WTC11 (cell line): ENCODE data around the gene ALK. TPM values are rescaled to one million over a fixed set of nuclear protein-coding genes. Genes with fewer than 3 reads are reported as not detected.

ENCODE experiments used
- ATAC-seq: fragments of 200-7000 bp; cut with Tn5 transposase; 2 replicates; pipeline ENCODE4 v1.10.0; 2021; ENCODE audit warnings: mild to moderate bottlenecking, moderate library complexity
- CTCF ChIA-PET: fragments of 300-600 bp; sonication (Branson Sonifier 250); formaldehyde crosslinking; loops from one replicate; lab custom pipeline; 2021; ENCODE audit warnings: antibody characterized with exemption; lab: Charles Lee
- POLR2A ChIA-PET: fragments of 350-600 bp; sonication (Branson Sonifier 250); formaldehyde crosslinking; loops from one replicate; lab custom pipeline; 2021; ENCODE audit warnings: antibody characterized with exemption; lab: Charles Lee
- DNase-seq: peaks from one replicate; pipeline ENCODE4 v3.0.0; 2021; ENCODE audit warnings: low spot score
- H3K27ac Mint-ChIP-seq: 2 replicates; pipeline ENCODE4 v1.8.0; 2021; ENCODE audit warnings: mixed read lengths
- H3K27me3 Mint-ChIP-seq: 2 replicates; pipeline ENCODE4 v1.8.0; 2021; ENCODE audit warnings: low read depth, mild to moderate bottlenecking, moderate library complexity, mixed read lengths
- H3K36me3 Mint-ChIP-seq: 2 replicates; pipeline ENCODE4 v1.8.0; 2021; ENCODE audit warnings: mixed read lengths
- H3K4me1 Mint-ChIP-seq: 2 replicates; pipeline ENCODE4 v1.8.0; 2022; ENCODE audit warnings: mixed read lengths
- H3K4me3 Mint-ChIP-seq: 2 replicates; pipeline ENCODE4 v1.8.0; 2021; ENCODE audit warnings: mild to moderate bottlenecking, moderate library complexity, mixed read lengths
- H3K9me3 Mint-ChIP-seq: 2 replicates; pipeline ENCODE4 v1.8.0; 2021; ENCODE audit warnings: mixed read lengths
- AFF4 ChIP-seq: sonication (generic); formaldehyde crosslinking; IDR thresholded peaks from 2 replicates; pipeline ENCODE4 v1.8.1; 2023; ENCODE audit warnings: mild to moderate bottlenecking, missing genetic modification reagents, borderline replicate concordance
- ARID4B ChIP-seq: sonication (generic); formaldehyde crosslinking; IDR thresholded peaks from 2 replicates; pipeline ENCODE4 v1.8.0; 2023; ENCODE audit warnings: missing genetic modification reagents, mild to moderate bottlenecking, borderline replicate concordance
- ATF2 ChIP-seq: sonication (generic); formaldehyde crosslinking; IDR thresholded peaks from 2 replicates; pipeline ENCODE4 v1.8.1; 2022; ENCODE audit warnings: low read depth, missing genetic modification reagents, borderline replicate concordance
- E2F4 ChIP-seq: sonication (generic); formaldehyde crosslinking; IDR thresholded peaks from 2 replicates; pipeline ENCODE4 v1.8.1; 2022; ENCODE audit warnings: low read depth, mild to moderate bottlenecking, moderate library complexity, missing genetic modification reagents, borderline replicate concordance
- ERG ChIP-seq: fragments of 250-450 bp; sonication (Bioruptor Pico); IDR thresholded peaks from 2 replicates; pipeline ENCODE4 v1.8.0; 2021; ENCODE audit warnings: mild to moderate bottlenecking
- FOXJ3 ChIP-seq: sonication (generic); formaldehyde crosslinking; IDR thresholded peaks from 2 replicates; pipeline ENCODE4 v1.9.0; 2021; ENCODE audit warnings: missing genetic modification reagents, mild to moderate bottlenecking, borderline replicate concordance
- GRHL2 ChIP-seq: fragments of 250-450 bp; sonication (Bioruptor Pico); IDR thresholded peaks from 2 replicates; pipeline ENCODE4 v1.8.0; 2022; ENCODE audit warnings: mild to moderate bottlenecking, moderate library complexity; ENCODE audit not compliant: insufficient replicate concordance, severe bottlenecking
- HMGXB4 ChIP-seq: sonication (generic); formaldehyde crosslinking; IDR thresholded peaks from 2 replicates; pipeline ENCODE4 v1.8.1; 2023; ENCODE audit warnings: mild to moderate bottlenecking, moderate library complexity, missing genetic modification reagents
- JUN ChIP-seq: sonication (generic); formaldehyde crosslinking; IDR thresholded peaks from 2 replicates; pipeline ENCODE4 v1.8.0; 2023; ENCODE audit warnings: mild to moderate bottlenecking, missing genetic modification reagents
- KAT7 ChIP-seq: sonication (generic); formaldehyde crosslinking; IDR thresholded peaks from 2 replicates; pipeline ENCODE4 v1.8.1; 2023; ENCODE audit warnings: missing genetic modification reagents, mild to moderate bottlenecking, borderline replicate concordance
- MLX ChIP-seq: sonication (generic); formaldehyde crosslinking; IDR thresholded peaks from 2 replicates; pipeline ENCODE4 v1.8.1; 2023; ENCODE audit warnings: mild to moderate bottlenecking, missing genetic modification reagents, moderate library complexity
- RORB ChIP-seq: fragments of 250-450 bp; sonication (Bioruptor Pico); IDR thresholded peaks from 2 replicates; pipeline ENCODE4 v1.9.0; 2021; ENCODE audit warnings: mild to moderate bottlenecking
- SOX15 ChIP-seq: fragments of 250-450 bp; sonication (Bioruptor Pico); IDR thresholded peaks from 2 replicates; pipeline ENCODE4 v1.9.0; 2021; ENCODE audit warnings: mild to moderate bottlenecking
- SP1 ChIP-seq: sonication (generic); formaldehyde crosslinking; conservative IDR thresholded peaks from 2 replicates; pipeline ENCODE4 v1.8.1; 2022; ENCODE audit warnings: missing genetic modification reagents
- ZSCAN18 ChIP-seq: fragments of 250-450 bp; sonication (Bioruptor Pico); IDR thresholded peaks from 2 replicates; pipeline ENCODE4 v2.1.2; 2022; ENCODE audit warnings: mild to moderate bottlenecking, moderate library complexity
- total RNA-seq: library from RNA; stranded (reverse); gene quantifications from 3 replicates; pipeline ENCODE4 v1.2.3, GENCODE V29; 2021

The ALK gene
- total RNA-seq, 1 experiment from 2014 or later, result not detected

GRCh38 chr2:29729401-29729800, 192.0 kb downstream of the ALK start:
- H3K27ac Mint-ChIP-seq, result no peak overlapping the region
- no peak for TF ChIP-seq E2F4
- TF ChIP-seq ATF2 (CRISPR knock-in tag), result no peak
- TF ChIP-seq MLX (CRISPR knock-in tag), result no peak
- no peak for TF ChIP-seq ERG (CRISPR knock-in tag)
- no peak for TF ChIP-seq RORB (CRISPR knock-in tag)
- no peak for TF ChIP-seq JUN (CRISPR knock-in tag)
- no peak for TF ChIP-seq SP1 (CRISPR knock-in tag)
- no peak for TF ChIP-seq KAT7 (CRISPR knock-in tag)
- no peak for TF ChIP-seq HMGXB4 (CRISPR knock-in tag)
- no peak for TF ChIP-seq FOXJ3
- no peak for TF ChIP-seq ARID4B
- TF ChIP-seq, all 79 proteins: peak for 0
- Mint-ChIP-seq H3K27me3 (no peaks in the 10 kb centered on the region), H3K36me3 (no peaks in the 10 kb centered on the region), H3K9me3 (no peaks in the 10 kb centered on the region), H3K4me1 (0 out of 2 replicates have a peak, but pooled peaks cover 3% of the 10 kb centered on the region), H3K4me3 (no peak overlapping the region)
- ChIA-PET CTCF (no interaction called here), POLR2A (no interaction called here)
- DNase-seq (no peak), ATAC-seq (no peak)

GRCh38 chr2:29726976-29727375, 194.4 kb downstream of the ALK start:
- Mint-ChIP-seq H3K9me3 (peaks cover 5% of the 10 kb centered on the region), H3K36me3 (no peaks in the 10 kb centered on the region), H3K27ac (no peak overlapping the region), H3K27me3 (no peaks in the 10 kb centered on the region), H3K4me3 (no peak overlapping the region), H3K4me1 (0 out of 2 replicates have a peak, but pooled peaks cover 3% of the 10 kb centered on the region)
- ATAC-seq (no peak), DNase-seq (no peak)
- POLR2A ChIA-PET, result no interaction called here
- CTCF ChIA-PET, result no interaction called here
- no peak for TF ChIP-seq ZSCAN18 (CRISPR knock-in tag)
- TF ChIP-seq ATF2 (CRISPR knock-in tag), result no peak
- TF ChIP-seq AFF4 (CRISPR knock-in tag), result no peak
- TF ChIP-seq SOX15, result no peak
- no peak for TF ChIP-seq GRHL2 (CRISPR knock-in tag)
